ENCODE data around the gene CADPS. TPM values are rescaled to one million over a fixed set of nuclear protein-coding genes. Genes with fewer than 3 reads are reported as not detected.

Gene CADPS
- total and polyA plus RNA-seq, 7 donors: 1.6 to 12.5 (median 6.2) TPM; not detected in 1

- no peaks in the 10 kb centered on the region for H3K4me1 ChIP-seq
- no peaks in the 10 kb centered on the region for H3K36me3 ChIP-seq
- 72 to 77% methylated on average over 1 of the region's 1 CpG for WGBS, 2 donors
- H3K9me3 ChIP-seq: no peaks in the 10 kb centered on the region
- H3K4me3 ChIP-seq: no peak overlapping the region
- no peak overlapping the region for H3K27ac ChIP-seq
- H3K27me3 ChIP-seq: no peaks in the 10 kb centered on the region
- DNase-seq: no peak
- intact Hi-C loops (cut with DNase I): no loop called here
- TF ChIP-seq EP300 (IDR thresholded peaks at IDR 0.05) (no peak), POLR2AphosphoS5 (IDR thresholded peaks at IDR 0.05) (no peak), POLR2A (IDR thresholded peaks at IDR 0.05) (no peak), CTCF (IDR thresholded peaks at IDR 0.05) (no peak)
Observed at GRCh38 chr3:62839748-62840147, 35.5 kb downstream of the CADPS start.

GRCh38 chr3:62837145-62837787 is 38.0 kb downstream of the CADPS start:
- whole genome bisulfite sequencing, 2 donors: 76 to 83% methylated on average over 6 of the region's 6 CpGs
- Histone ChIP-seq H3K4me3 (no peak overlapping the region), H3K36me3 (no peaks in the 10 kb centered on the region), H3K9me3 (no peaks in the 10 kb centered on the region), H3K4me1 (no peaks in the 10 kb centered on the region), H3K27ac (no peak overlapping the region), H3K27me3 (no peaks in the 10 kb centered on the region)
- intact Hi-C loops (cut with DNase I): no loop called here
- no peak for DNase-seq
- TF ChIP-seq EP300 (IDR thresholded peaks at IDR 0.05): no peak
- TF ChIP-seq CTCF (IDR thresholded peaks at IDR 0.05): no peak
- TF ChIP-seq POLR2AphosphoS5 (IDR thresholded peaks at IDR 0.05): no peak
- TF ChIP-seq POLR2A (IDR thresholded peaks at IDR 0.05): no peak

- TF ChIP-seq POLR2AphosphoS5 (IDR thresholded peaks at IDR 0.05) (no peak), CTCF (IDR thresholded peaks at IDR 0.05) (no peak), EP300 (IDR thresholded peaks at IDR 0.05) (no peak), POLR2A (IDR thresholded peaks at IDR 0.05) (no peak)
- no peak for DNase-seq
- H3K36me3 ChIP-seq: no peaks in the 10 kb centered on the region
- intact Hi-C loops (cut with DNase I): no loop called here
- no peak overlapping the region for H3K4me3 ChIP-seq
- no peaks in the 10 kb centered on the region for H3K4me1 ChIP-seq
- H3K27ac ChIP-seq: no peak overlapping the region
- H3K9me3 ChIP-seq: no peaks in the 10 kb centered on the region
- WGBS, 2 donors: 49 to 75% methylated on average over 3 of the region's 3 CpGs
- no peaks in the 10 kb centered on the region for H3K27me3 ChIP-seq
Observed at GRCh38 chr3:62835554-62836236, 39.5 kb downstream of the CADPS start.

- Histone ChIP-seq H3K27ac (no peak overlapping the region), H3K4me3 (no peak overlapping the region), H3K4me1 (no peaks in the 10 kb centered on the region), H3K27me3 (no peaks in the 10 kb centered on the region), H3K36me3 (no peaks in the 10 kb centered on the region), H3K9me3 (no peaks in the 10 kb centered on the region)
- TF ChIP-seq CTCF (IDR thresholded peaks at IDR 0.05): no peak
- TF ChIP-seq POLR2A (IDR thresholded peaks at IDR 0.05): no peak
- no peak for TF ChIP-seq POLR2AphosphoS5 (IDR thresholded peaks at IDR 0.05)
- TF ChIP-seq EP300 (IDR thresholded peaks at IDR 0.05): no peak
- DNase-seq: no peak
- intact Hi-C loops (cut with DNase I): no loop called here
Observed at GRCh38 chr3:62833538-62833937, 41.7 kb downstream of the CADPS start.

Measured in sigmoid colon (tissue), 7 donors.